Putamen (tissue), 1 donor: Measurements from ENCODE around the gene KIAA0319L.

Experiments used
- DNase-seq: peaks from one replicate; pipeline ENCODE4 v3.0.0-alpha.2; 2016; ENCODE audit warnings: low spot score

Gene KIAA0319L

GRCh38 chr1:35536556-35537162 lies 20.5 kb downstream of the KIAA0319L start:
- peak; percentile 41 for DNase-seq

- no peak for DNase-seq
These were observed 22.0 kb downstream of the KIAA0319L start for GRCh38 chr1:35535243-35535642.

GRCh38 chr1:35533586-35533985 lies 23.6 kb downstream of the KIAA0319L start:
- no peak for DNase-seq

- peak; percentile 50 for DNase-seq
These were observed 24.5 kb downstream of the KIAA0319L start for GRCh38 chr1:35532497-35533223.

GRCh38 chr1:35531368-35531767 lies 25.8 kb downstream of the KIAA0319L start:
- no peak for DNase-seq

- no peak for DNase-seq
These were observed 26.3 kb downstream of the KIAA0319L start for GRCh38 chr1:35530946-35531345.

GRCh38 chr1:35530168-35530567 lies 27.0 kb downstream of the KIAA0319L start:
- DNase-seq = no peak

- no peak for DNase-seq
These were observed 33.1 kb downstream of the KIAA0319L start for GRCh38 chr1:35524106-35524505.

- no peak for DNase-seq
These were observed 37.8 kb downstream of the KIAA0319L start for GRCh38 chr1:35519432-35519831.

- DNase-seq = no peak
These were observed 39.0 kb downstream of the KIAA0319L start for GRCh38 chr1:35518183-35518582.

GRCh38 chr1:35511305-35511704 lies 45.9 kb downstream of the KIAA0319L start:
- no peak for DNase-seq

- DNase-seq = peak; percentile 32
These were observed 47.6 kb downstream of the KIAA0319L start for GRCh38 chr1:35509558-35509957.

GRCh38 chr1:35507947-35508346 lies 49.3 kb downstream of the KIAA0319L start:
- no peak for DNase-seq

- DNase-seq = no peak
These were observed 50.0 kb downstream of the KIAA0319L start for GRCh38 chr1:35506960-35507912.

GRCh38 chr1:35505911-35506798 lies 51.0 kb downstream of the KIAA0319L start:
- no peak for DNase-seq

GRCh38 chr1:35502242-35502641 lies 55.0 kb downstream of the KIAA0319L start:
- DNase-seq = no peak

- no peak for DNase-seq
These were observed 56.8 kb downstream of the KIAA0319L start for GRCh38 chr1:35500439-35500838.

GRCh38 chr1:35499652-35500176 lies 57.5 kb downstream of the KIAA0319L start:
- DNase-seq = no peak

GRCh38 chr1:35499231-35499630 lies 58.0 kb downstream of the KIAA0319L start:
- no peak for DNase-seq

- DNase-seq = no peak
These were observed 59.6 kb downstream of the KIAA0319L start for GRCh38 chr1:35497571-35497970.

GRCh38 chr1:35490250-35490649 lies 67.0 kb downstream of the KIAA0319L start:
- DNase-seq = no peak
